Activated naive CD8-positive, alpha-beta T cell treated with anti-CD3 and anti-CD28 coated beads, Interleukin-2, amount 50 U/mL, for 24 hours (primary cell): ENCODE results near the gene MEF2D.

ENCODE experiments used
- ATAC-seq: fragments of 150-1000 bp; cut with Tn5 transposase; one replicate; pipeline ENCODE4 v1.10.0; 2021
- DNase-seq: peaks from one replicate; pipeline ENCODE4 v3.0.0; 2021
- H3K27ac Mint-ChIP-seq: one replicate; pipeline ENCODE4 v1.8.0; 2021; ENCODE audit warnings: mild to moderate bottlenecking, mixed read lengths
- H3K27me3 Mint-ChIP-seq: one replicate; pipeline ENCODE4 v1.8.0; 2021; ENCODE audit warnings: mixed read lengths
- H3K36me3 Mint-ChIP-seq: one replicate; pipeline ENCODE4 v1.8.0; 2021; ENCODE audit warnings: low read depth, mixed read lengths
- H3K4me1 Mint-ChIP-seq: one replicate; pipeline ENCODE4 v1.8.0; 2021; ENCODE audit warnings: mixed read lengths
- H3K4me3 Mint-ChIP-seq: one replicate; pipeline ENCODE4 v1.8.0; 2021; ENCODE audit warnings: mild to moderate bottlenecking, moderate library complexity, mixed read lengths
- H3K9me3 Mint-ChIP-seq: one replicate; pipeline ENCODE4 v1.8.0; 2021; ENCODE audit warnings: mixed read lengths

MEF2D gene

DNA sequence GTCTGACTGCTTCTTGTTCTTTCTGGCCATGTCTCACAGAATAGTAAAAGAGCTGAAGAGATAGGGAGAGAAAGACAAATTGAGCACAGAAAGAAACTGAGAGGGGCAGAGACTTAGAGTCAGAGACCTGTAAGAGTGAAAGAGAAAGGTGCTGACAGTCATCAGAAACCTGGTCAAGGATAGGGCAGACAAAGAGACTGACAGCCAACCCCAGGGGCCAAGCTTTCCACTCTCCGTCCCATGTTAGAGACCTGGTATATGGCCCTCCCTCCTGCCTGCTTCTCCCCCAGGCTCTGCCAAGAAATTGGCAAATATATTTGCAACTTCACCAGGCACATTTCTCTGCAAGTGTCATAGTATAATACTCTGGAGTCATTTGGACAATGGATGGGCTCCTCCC is 67.0 kb downstream of the MEF2D start:
- ATAC-seq, result peak; percentile 42

DNA sequence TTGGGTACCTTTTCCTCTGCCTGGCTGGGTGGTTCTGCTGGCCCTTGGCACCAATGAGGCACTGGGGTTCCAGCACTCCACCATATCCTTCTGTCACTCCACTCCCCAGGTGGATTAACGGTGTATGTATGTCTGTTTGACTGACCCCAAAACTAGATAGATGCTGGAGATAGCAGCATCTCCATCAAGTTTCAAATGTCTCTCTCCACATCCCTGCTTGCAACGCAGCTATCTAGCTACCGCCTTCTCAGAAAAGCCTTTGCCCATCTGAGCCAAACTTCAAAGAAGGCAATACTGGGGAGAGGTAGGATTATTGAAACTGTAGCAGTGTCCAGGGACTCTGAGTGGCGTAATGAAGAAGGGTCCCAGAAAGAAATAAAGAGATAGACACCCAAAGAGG is 67.5 kb downstream of the MEF2D start:
- no peaks in the 10 kb centered on the region for H3K9me3 Mint-ChIP-seq
- H3K27ac Mint-ChIP-seq, result no peak overlapping the region
- DNase-seq (no peak), ATAC-seq (no peak)
- H3K4me1 Mint-ChIP-seq, result peaks cover 38% of the 10 kb centered on the region
- H3K36me3 Mint-ChIP-seq, result peaks cover 2% of the 10 kb centered on the region
- H3K27me3 Mint-ChIP-seq, result peaks cover 90% of the 10 kb centered on the region
- H3K4me3 Mint-ChIP-seq, result no peak overlapping the region

More for the DNA sequence above, 67.0 kb downstream of the MEF2D start:
- Mint-ChIP-seq H3K36me3 (peaks cover 2% of the 10 kb centered on the region), H3K4me3 (no peak overlapping the region), H3K9me3 (no peaks in the 10 kb centered on the region), H3K4me1 (peaks cover 44% of the 10 kb centered on the region), H3K27me3 (peaks cover 90% of the 10 kb centered on the region), H3K27ac (no peak overlapping the region)
- DNase-seq, result no peak

DNA sequence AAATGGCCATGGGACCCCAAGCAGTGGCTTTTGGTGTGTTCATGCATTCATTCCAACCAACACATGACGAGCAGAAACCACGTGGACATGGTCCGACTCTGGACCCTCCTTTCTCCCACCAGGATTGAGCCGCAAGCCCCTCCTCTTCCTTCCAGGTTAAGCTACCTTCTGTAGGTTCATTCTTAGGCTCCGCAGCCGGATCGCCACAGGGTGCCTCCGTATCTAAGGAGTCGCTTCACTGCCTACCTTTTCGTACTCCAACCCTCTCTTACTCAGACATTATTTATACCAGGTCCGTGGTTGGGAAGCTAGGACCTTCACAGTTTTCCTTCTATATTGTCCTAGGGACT is 67.9 kb downstream of the MEF2D start:
- Mint-ChIP-seq H3K4me3 (no peak overlapping the region), H3K4me1 (peaks cover 34% of the 10 kb centered on the region), H3K36me3 (peaks cover 2% of the 10 kb centered on the region), H3K27me3 (peaks cover 90% of the 10 kb centered on the region), H3K9me3 (no peaks in the 10 kb centered on the region), H3K27ac (no peak overlapping the region)
- DNase-seq, result no peak
- ATAC-seq, result no peak

DNA sequence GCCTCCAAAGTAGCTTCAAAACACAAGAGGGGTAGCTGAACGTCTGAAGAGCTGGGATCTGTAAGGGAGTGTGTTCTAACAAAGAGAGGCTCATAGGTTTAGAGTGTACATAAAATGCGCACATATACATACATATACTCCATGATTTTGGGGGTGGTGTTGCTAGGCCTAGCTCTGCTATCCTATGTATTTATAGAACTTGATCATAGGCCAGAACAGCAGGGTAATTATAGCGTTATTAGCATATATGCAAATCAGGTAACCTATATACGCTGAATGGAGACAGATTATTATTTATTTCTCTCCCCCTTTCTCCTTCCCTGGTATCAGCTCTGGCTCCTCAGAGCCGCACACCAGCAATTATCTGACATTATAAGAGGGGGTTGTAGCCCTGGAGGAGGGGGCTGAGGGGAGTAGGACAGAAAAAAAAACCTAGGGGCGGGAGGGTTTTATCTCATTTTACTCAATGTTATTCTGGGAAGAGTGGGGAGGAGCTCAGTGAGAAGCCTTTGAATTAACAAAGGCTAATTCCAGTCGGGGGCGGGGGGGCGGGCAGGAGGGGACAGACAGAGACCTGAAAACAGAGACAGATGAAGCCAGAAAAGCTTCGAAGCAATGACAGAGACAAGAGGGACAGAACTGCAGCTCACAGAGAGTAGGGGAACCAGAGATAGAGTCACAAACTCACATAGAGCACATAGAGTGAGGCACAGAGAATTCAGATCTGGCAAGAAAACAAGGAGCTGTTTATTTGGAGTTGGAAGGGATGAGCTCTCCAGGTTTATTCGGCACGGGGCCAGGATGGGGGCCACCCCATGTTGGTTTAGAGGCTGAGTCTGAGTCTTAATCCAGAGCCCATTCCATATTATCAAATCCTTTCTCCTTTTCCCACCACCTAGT is 68.6 kb downstream of the MEF2D start:
- peaks cover 28% of the 10 kb centered on the region for H3K4me1 Mint-ChIP-seq
- no peaks in the 10 kb centered on the region for H3K9me3 Mint-ChIP-seq
- no peak overlapping the region for H3K27ac Mint-ChIP-seq
- peaks cover 2% of the 10 kb centered on the region for H3K36me3 Mint-ChIP-seq
- H3K27me3 Mint-ChIP-seq, result peaks cover 90% of the 10 kb centered on the region
- DNase-seq (no peak), ATAC-seq (no peak)
- no peak overlapping the region for H3K4me3 Mint-ChIP-seq

DNA sequence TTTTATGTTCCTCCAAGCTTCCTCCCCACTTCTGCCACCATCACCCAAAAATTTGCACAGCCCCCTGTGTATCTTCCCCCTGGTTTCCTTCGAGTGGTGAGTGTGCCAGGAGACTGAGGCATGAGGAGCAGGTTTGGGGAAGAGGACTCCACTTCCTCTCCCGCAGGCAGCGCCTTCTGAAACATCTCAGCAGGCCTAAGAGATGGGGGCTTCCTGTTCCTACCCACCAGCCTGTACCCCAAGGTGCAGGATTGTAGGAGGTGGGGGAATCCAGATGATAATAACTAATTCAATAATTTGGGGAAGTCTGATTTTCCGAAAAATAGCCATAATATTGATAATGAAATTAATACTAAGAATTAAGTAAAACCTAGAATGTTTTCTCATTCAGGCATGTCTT is 69.2 kb downstream of the MEF2D start:
- H3K4me3 Mint-ChIP-seq, result no peak overlapping the region
- ATAC-seq (no peak), DNase-seq (no peak)
- H3K27ac Mint-ChIP-seq, result no peak overlapping the region
- H3K9me3 Mint-ChIP-seq, result no peaks in the 10 kb centered on the region
- H3K36me3 Mint-ChIP-seq, result peaks cover 2% of the 10 kb centered on the region
- H3K27me3 Mint-ChIP-seq, result peaks cover 91% of the 10 kb centered on the region
- H3K4me1 Mint-ChIP-seq, result peaks cover 24% of the 10 kb centered on the region

DNA sequence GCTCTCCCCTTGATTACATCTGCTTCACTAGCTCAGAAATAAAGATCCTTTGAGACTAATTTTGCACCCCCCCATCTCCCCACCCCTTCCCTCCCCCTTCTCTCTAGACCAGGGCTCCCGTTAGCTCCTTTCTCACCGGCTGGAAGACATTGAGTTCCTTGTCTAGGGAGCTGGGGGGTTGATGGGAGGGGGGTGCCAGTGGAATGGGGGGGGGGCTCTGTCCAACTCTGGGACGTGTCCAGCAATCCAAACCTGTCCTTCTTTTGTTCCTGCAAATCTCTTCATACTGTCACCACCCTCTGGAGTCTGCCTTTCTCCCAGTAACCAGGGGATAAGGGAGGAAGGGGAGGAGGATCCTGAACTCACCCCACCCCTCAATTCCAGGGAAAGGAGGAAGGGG is 69.7 kb downstream of the MEF2D start:
- no peak overlapping the region for H3K27ac Mint-ChIP-seq
- DNase-seq (no peak), ATAC-seq (no peak)
- no peaks in the 10 kb centered on the region for H3K9me3 Mint-ChIP-seq
- H3K4me1 Mint-ChIP-seq, result peaks cover 23% of the 10 kb centered on the region
- H3K36me3 Mint-ChIP-seq, result peaks cover 2% of the 10 kb centered on the region
- no peak overlapping the region for H3K4me3 Mint-ChIP-seq
- H3K27me3 Mint-ChIP-seq, result peaks cover 95% of the 10 kb centered on the region

DNA sequence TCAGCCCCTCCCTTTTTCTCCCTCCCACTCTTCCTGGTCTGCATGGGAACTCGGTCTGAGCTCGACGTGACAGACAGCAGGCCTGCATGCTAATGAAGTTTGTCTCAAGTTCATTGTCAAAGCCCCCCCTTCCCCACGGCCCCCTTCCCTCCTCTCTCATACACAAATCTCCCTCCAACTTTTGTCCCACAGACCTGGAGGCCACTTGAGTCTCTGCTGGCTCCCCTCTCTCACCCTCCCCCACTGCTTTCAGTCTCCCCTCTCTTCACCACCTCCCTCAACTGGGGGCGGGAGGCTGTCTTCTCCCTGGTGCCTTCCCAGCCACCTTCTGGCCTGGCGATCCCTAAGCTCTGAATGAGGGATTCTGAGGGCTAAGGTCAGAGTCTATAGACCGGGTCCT is 70.3 kb downstream of the MEF2D start:
- Mint-ChIP-seq H3K4me1 (peaks cover 20% of the 10 kb centered on the region), H3K9me3 (no peaks in the 10 kb centered on the region), H3K4me3 (no peak overlapping the region), H3K36me3 (no peaks in the 10 kb centered on the region), H3K27me3 (peaks cover 96% of the 10 kb centered on the region), H3K27ac (no peak overlapping the region)
- no peak for DNase-seq
- ATAC-seq, result no peak

DNA sequence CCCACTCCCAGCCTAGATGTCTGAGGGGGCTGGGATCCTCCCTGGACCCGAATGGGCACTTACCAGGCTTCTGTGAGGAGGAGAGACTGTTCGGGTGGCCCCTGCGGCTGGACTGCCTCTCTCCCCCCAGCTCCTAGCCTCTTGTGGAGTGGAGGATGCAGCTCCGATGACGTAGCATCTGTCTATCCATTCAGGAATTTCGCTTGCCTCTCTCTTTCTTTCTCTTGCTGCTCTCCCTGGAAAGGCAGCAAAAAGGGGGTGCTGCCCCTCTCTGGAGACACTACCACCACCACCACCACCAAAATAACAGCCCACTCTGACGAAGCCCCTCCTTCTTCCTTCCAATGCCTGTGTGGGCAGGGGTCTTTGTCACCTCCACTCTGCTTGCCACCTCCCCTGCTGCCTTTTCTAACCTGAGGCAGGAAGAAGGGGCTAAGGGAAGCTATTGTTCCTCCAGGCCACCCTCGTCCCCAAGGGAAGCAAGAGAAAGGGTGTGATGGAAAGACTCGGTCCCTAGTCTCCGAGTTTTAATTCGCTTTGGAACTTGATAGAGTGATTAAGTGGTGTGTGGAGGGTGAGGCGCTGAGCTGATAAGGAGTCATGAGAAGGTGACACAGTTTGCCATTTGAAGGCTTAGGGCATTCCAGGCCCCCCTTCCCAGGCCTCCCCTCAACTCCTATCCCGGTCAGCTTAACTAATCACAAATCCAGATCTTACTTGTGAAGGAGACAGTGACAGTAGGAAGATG is 71.1 kb downstream of the MEF2D start:
- H3K4me1 Mint-ChIP-seq, result peaks cover 17% of the 10 kb centered on the region
- no peak overlapping the region for H3K27ac Mint-ChIP-seq

DNA sequence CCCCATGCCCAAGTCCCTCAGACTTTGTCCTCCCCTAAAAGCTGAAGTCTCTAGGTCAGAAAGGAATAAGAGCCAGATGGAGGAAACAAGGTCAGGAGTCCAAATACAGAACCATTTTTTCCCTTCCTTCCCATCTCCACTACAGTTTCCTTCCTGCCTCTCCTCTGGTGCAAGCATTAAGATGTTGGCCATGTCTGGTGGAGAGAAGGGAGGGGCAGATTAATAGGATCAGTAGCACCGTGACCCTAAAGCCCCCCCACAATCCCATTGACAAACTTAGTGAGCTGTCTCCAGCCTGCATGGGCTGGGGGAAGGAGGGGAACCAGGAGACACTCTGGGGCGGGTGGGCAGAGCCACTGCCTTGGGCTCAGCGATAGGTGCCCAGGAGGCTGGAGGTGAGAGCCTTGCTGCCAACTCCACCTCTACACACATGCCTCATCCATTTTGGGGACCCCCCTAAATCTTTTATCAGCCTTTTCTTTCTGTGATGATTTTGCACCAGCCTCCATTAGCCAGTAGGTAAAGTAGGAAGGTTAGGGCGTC is 71.8 kb downstream of the MEF2D start:
- H3K27me3 Mint-ChIP-seq, result peaks cover 96% of the 10 kb centered on the region
- H3K9me3 Mint-ChIP-seq, result no peaks in the 10 kb centered on the region
- DNase-seq, result no peak
- no peak overlapping the region for H3K4me3 Mint-ChIP-seq
- peaks cover 14% of the 10 kb centered on the region for H3K4me1 Mint-ChIP-seq
- no peak overlapping the region for H3K27ac Mint-ChIP-seq
- no peak for ATAC-seq
- no peaks in the 10 kb centered on the region for H3K36me3 Mint-ChIP-seq

More for the DNA sequence above, 71.1 kb downstream of the MEF2D start:
- Mint-ChIP-seq H3K36me3 (no peaks in the 10 kb centered on the region), H3K27me3 (peaks cover 96% of the 10 kb centered on the region), H3K4me3 (no peak overlapping the region), H3K9me3 (no peaks in the 10 kb centered on the region)
- ATAC-seq (no peak), DNase-seq (no peak)

DNA sequence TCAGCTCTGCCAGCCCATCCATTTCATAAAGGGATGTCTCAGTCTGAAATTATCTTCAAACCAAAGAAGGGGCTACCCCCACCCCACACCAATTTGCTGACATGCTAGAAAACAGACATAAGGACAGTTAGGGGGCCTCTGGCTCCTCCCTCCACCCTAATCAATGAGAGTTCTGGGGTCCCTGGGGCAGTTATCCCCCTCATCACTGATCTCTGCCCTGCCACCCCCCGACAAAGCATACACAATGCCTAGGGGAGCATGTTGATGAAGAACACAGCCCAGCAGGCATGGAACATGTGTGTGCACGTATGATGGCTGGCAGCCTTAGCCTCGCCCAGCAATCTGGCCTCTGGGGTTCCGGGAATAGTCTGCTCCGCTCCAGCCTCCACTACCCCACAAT is 72.6 kb downstream of the MEF2D start:
- H3K4me1 Mint-ChIP-seq, result peaks cover 11% of the 10 kb centered on the region
- H3K27me3 Mint-ChIP-seq, result peaks cover 96% of the 10 kb centered on the region
- no peak for DNase-seq

DNA sequence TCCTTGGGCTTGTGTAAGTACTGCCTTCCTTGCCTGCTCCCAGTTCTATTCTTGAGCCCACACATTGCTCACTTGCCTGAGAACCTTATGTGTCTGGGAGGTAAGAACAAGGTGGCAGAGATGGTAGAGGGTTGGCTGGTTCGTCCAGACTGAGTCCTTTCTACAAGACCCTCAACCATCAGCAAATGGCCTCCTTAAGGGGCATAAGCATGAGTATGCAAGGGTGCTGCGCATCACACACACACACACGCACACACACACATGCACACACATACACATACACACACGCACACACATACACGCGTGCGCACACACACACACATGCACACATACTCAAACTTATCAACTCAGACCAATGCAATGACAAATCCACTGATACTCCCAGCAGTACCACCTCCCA is 74.6 kb downstream of the MEF2D start:
- H3K4me3 Mint-ChIP-seq, result no peak overlapping the region
- peaks cover 23% of the 10 kb centered on the region for H3K4me1 Mint-ChIP-seq
- no peaks in the 10 kb centered on the region for H3K36me3 Mint-ChIP-seq
- peaks cover 93% of the 10 kb centered on the region for H3K27me3 Mint-ChIP-seq
- no peak overlapping the region for H3K27ac Mint-ChIP-seq
- no peak for DNase-seq
- no peak for ATAC-seq
- no peaks in the 10 kb centered on the region for H3K9me3 Mint-ChIP-seq

More for the DNA sequence above, 72.6 kb downstream of the MEF2D start:
- no peaks in the 10 kb centered on the region for H3K36me3 Mint-ChIP-seq
- H3K9me3 Mint-ChIP-seq, result no peaks in the 10 kb centered on the region
- no peak for ATAC-seq
- no peak overlapping the region for H3K4me3 Mint-ChIP-seq
- H3K27ac Mint-ChIP-seq, result no peak overlapping the region

DNA sequence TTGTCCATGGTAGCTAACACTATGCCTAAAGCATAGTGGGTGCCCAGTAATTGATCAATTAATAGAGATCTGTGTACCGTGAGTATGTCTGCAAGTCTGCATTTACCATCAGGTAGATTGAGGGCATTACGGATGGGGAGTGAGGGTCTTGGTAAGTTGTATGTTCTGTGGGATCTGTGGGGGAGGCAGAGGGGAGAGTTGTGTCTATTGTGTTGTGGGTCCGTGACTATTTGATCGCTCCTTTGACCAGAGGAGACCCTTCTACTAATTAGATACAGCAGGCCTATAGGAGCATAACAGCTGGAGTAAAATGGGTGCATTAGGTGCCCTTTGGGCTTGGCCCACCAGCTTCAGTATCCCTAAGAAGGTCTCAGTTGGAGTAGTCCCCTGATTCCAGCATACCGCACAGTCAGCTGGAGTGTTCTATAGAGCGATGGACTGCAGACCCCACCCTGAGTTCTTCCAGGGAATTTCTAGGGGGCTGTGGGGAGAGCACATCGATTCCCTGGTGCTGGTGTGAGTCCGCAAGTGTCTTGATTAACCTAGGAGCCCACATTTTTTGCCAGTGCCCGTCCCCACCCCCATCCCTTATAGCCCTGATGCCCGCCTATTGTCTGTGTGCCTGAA is 75.7 kb downstream of the MEF2D start:
- Mint-ChIP-seq H3K4me1 (peaks cover 29% of the 10 kb centered on the region), H3K9me3 (no peaks in the 10 kb centered on the region), H3K27ac (no peak overlapping the region), H3K4me3 (no peak overlapping the region), H3K27me3 (peaks cover 92% of the 10 kb centered on the region), H3K36me3 (no peaks in the 10 kb centered on the region)
- ATAC-seq (no peak), DNase-seq (no peak)

DNA sequence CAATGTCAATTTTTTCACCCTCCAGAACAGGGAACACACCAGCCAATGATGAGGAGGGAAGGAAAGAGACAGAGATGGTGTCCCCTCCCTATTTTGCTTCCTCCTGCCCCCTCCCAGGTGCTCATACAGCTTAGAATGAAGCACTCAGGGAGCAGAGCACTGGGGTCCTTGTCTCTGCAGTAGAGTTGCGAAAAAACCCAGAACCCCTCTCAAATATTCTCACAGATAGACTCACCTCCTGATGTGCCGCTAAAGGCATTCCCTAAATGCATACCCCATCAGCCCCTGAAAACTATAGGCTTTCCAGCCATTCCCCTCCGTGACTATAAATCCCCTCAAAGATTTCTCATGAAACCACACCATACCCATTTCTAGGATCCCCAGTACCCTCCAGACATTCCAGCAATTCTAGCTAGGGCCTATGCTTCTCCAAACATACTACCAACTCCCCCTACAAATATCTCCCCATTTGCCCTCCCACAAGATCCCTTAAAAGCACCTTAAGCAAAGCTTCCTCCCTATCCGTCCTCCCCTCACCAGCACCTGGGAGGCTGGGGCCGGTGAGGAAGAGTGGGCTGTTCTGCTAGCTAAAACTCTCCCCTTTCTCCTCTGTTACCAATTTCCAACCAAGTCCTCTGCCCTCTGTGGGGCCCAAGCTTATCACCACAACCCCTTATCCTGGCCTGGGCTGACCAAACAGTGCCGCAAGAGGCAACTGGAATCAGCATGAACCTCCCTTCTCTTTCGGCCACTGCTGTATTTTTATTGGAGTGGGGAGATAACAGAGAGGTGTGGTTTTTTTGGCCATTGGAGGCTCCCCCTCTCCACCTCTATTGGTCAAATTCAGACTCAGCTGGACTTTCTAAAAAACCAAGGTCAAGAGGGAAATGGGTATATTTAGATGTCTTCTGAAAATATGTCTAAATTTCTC is 76.9 kb downstream of the MEF2D start:
- peaks cover 92% of the 10 kb centered on the region for H3K27me3 Mint-ChIP-seq
- ATAC-seq (no peak), DNase-seq (no peak)
- H3K4me1 Mint-ChIP-seq, result peaks cover 28% of the 10 kb centered on the region
- no peaks in the 10 kb centered on the region for H3K36me3 Mint-ChIP-seq
- no peak overlapping the region for H3K27ac Mint-ChIP-seq
- no peaks in the 10 kb centered on the region for H3K9me3 Mint-ChIP-seq
- H3K4me3 Mint-ChIP-seq, result no peak overlapping the region

DNA sequence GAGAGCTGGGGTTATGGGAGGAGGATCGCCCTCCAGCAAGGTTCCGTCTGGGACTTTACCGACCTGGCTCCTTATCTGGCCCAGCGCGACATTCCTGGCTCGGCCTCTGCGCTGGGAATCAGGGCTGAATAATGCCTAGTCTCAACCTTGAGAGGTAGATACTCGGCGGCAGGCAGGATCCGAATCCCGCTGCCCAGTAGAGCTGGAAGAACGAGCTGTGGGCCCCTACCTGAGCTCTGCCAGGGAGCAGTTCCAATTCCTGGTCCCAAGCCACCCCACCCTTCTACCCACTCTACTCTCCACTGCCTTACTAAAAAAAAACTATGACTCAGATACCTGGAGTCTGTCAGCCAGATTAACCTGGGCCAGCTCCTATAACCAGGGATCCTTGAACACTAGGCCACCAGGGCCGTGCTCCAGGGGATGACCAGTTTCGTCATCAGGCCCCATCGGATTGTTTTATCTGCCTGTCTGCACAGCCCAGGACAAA is 77.9 kb downstream of the MEF2D start:
- Mint-ChIP-seq H3K9me3 (no peaks in the 10 kb centered on the region), H3K36me3 (no peaks in the 10 kb centered on the region), H3K4me3 (no peak overlapping the region), H3K27me3 (peaks cover 89% of the 10 kb centered on the region), H3K27ac (no peak overlapping the region), H3K4me1 (peaks cover 31% of the 10 kb centered on the region)
- ATAC-seq (no peak), DNase-seq (no peak)
